Measurements from ENCODE around the gene SATB2.
A peak's percentile ranks its signal among the peaks of the same experiment; 100 is the strongest.

Gene SATB2

GRCh38 chr2:199388728-199389268 is 68.9 kb downstream of the SATB2 start:
- ChIA-PET CTCF (interaction anchor here (0.6 to 0.7 kb wide), 2 partner anchors 416 to 522 kb away, joined by 3 to 5 read pairs; partner anchors contain the start of gene C2orf69), POLR2A (no interaction called here)
- Histone ChIP-seq H3K27ac (ENCODE audit: extremely low read depth, low read depth, low read length) (no peak overlapping the region), H3K4me1 (ENCODE audit: control insufficient read depth, insufficient read depth, low read length) (no peaks in the 10 kb centered on the region), H3K4me3 (ENCODE audit: low read depth, low read length) (no peak overlapping the region), H3K9me3 (ENCODE audit: control insufficient read depth, insufficient read depth, low read depth, low read length) (no peaks in the 10 kb centered on the region), H3K36me3 (ENCODE audit: control insufficient read depth in 2 of 2, insufficient read depth in 1 of 2, low read length in 2 of 2) (peaks cover 0 to 3% of the 10 kb centered on the region in 2 experiments; a peak in 1 of 3 replicates)
- TF ChIP-seq SP7 (tag by site-specific recombination; IDR thresholded peaks at IDR 0.05), result peak; percentile 64
- TF ChIP-seq SP2 (tag by site-specific recombination; IDR thresholded peaks at IDR 0.05), result no peak

- Histone ChIP-seq H3K4me1 (ENCODE audit: control insufficient read depth, insufficient read depth, low read length) (no peaks in the 10 kb centered on the region), H3K9me3 (ENCODE audit: control insufficient read depth, insufficient read depth, low read depth, low read length) (no peaks in the 10 kb centered on the region), H3K27ac (ENCODE audit: extremely low read depth, low read depth, low read length) (no peak overlapping the region), H3K36me3 (ENCODE audit: control insufficient read depth in 2 of 2, insufficient read depth in 1 of 2, low read length in 2 of 2) (peaks cover 14 to 35% of the 10 kb centered on the region in 2 experiments), H3K4me3 (ENCODE audit: low read depth, low read length) (no peak overlapping the region)
- CTCF ChIA-PET, result no interaction called here
- POLR2A ChIA-PET, result no interaction called here
- TF ChIP-seq, protein P1, sequence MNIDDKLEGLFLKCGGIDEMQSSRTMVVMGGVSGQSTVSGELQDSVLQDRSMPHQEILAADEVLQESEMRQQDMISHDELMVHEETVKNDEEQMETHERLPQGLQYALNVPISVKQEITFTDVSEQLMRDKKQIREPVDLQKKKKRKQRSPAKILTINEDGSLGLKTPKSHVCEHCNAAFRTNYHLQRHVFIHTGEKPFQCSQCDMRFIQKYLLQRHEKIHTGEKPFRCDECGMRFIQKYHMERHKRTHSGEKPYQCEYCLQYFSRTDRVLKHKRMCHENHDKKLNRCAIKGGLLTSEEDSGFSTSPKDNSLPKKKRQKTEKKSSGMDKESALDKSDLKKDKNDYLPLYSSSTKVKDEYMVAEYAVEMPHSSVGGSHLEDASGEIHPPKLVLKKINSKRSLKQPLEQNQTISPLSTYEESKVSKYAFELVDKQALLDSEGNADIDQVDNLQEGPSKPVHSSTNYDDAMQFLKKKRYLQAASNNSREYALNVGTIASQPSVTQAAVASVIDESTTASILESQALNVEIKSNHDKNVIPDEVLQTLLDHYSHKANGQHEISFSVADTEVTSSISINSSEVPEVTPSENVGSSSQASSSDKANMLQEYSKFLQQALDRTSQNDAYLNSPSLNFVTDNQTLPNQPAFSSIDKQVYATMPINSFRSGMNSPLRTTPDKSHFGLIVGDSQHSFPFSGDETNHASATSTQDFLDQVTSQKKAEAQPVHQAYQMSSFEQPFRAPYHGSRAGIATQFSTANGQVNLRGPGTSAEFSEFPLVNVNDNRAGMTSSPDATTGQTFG (tag by site-specific recombination; IDR thresholded peaks at IDR 0.05; ENCODE audit: borderline replicate concordance), result no peak
- no peak for TF ChIP-seq ZNF266 (tag by site-specific recombination; IDR thresholded peaks at IDR 0.05; ENCODE audit: low read depth)
- TF ChIP-seq ZNF777 (tag by site-specific recombination; IDR thresholded peaks at IDR 0.05; ENCODE audit: borderline replicate concordance), result no peak
- no peak for TF ChIP-seq ZIC2 (tag by site-specific recombination; IDR thresholded peaks at IDR 0.05)
- TF ChIP-seq ZNF621 (tag by site-specific recombination; IDR thresholded peaks at IDR 0.05), result no peak
- TF ChIP-seq, protein P2, sequence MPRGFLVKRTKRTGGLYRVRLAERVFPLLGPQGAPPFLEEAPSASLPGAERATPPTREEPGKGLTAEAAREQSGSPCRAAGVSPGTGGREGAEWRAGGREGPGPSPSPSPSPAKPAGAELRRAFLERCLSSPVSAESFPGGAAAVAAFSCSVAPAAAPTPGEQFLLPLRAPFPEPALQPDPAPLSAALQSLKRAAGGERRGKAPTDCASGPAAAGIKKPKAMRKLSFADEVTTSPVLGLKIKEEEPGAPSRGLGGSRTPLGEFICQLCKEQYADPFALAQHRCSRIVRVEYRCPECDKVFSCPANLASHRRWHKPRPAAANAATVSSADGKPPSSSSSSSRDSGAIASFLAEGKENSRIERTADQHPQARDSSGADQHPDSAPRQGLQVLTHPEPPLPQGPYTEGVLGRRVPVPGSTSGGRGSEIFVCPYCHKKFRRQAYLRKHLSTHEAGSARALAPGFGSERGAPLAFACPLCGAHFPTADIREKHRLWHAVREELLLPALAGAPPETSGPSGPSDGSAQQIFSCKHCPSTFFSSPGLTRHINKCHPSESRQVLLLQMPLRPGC (tag by site-specific recombination; IDR thresholded peaks at IDR 0.05), result no peak
- TF ChIP-seq RBAK (tag by site-specific recombination; IDR thresholded peaks at IDR 0.05), result no peak
- no peak for TF ChIP-seq KLF8 (tag by site-specific recombination; IDR thresholded peaks at IDR 0.05)
- no peak for TF ChIP-seq ZNF404 (tag by site-specific recombination; IDR thresholded peaks at IDR 0.05)
- TF ChIP-seq WT1 (tag by site-specific recombination; IDR thresholded peaks at IDR 0.05), result no peak
- TF ChIP-seq ZNF146 (tag by site-specific recombination; IDR thresholded peaks at IDR 0.05), result no peak
- TF ChIP-seq ZSCAN16 (tag by site-specific recombination; IDR thresholded peaks at IDR 0.05), result no peak
- no peak for TF ChIP-seq ZNF18 (tag by site-specific recombination; IDR thresholded peaks at IDR 0.05)
- no peak for TF ChIP-seq ZBTB21 (tag by site-specific recombination; IDR thresholded peaks at IDR 0.05)
- no peak for TF ChIP-seq ZNF426 (tag by site-specific recombination; IDR thresholded peaks at IDR 0.05)
- no peak for TF ChIP-seq MZF1 (tag by site-specific recombination; IDR thresholded peaks at IDR 0.05; ENCODE audit: borderline replicate concordance)
Observed at GRCh38 chr2:199384043-199384442, 73.7 kb downstream of the SATB2 start.

All from HEK293 (cell line).